GM19099 (cell line): ENCODE results near the gene STAMBPL1.

ENCODE experiments used
- POLR2A ChIP-seq: IDR thresholded peaks from 3 replicates; pipeline ENCODE4 v1.6.1; 2011; ENCODE audit warnings: low read depth; ENCODE audit not compliant: insufficient read length; ENCODE audit errors: extremely low read depth

STAMBPL1 gene

DNA sequence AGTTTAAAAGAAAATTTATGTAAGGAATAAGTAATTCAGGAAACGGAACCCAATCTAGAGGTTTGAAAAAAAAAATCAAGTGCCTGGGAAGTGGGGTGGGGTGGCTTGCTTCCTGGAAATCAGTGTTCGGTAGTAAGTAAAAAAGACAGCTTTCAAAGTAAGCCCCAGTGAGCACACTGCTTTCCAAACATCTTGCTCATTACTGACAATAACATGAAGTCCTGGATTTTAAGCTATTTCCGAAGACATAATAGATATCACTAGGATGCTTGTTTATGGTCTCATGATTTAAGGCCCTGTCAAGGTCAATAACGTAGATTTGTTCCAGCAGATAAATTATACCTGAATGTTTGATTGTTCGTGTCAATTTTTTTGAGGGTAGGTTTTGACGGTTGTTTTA lies 1.3 kb downstream of the STAMBPL1 start:
- TF ChIP-seq POLR2A: no peak

DNA sequence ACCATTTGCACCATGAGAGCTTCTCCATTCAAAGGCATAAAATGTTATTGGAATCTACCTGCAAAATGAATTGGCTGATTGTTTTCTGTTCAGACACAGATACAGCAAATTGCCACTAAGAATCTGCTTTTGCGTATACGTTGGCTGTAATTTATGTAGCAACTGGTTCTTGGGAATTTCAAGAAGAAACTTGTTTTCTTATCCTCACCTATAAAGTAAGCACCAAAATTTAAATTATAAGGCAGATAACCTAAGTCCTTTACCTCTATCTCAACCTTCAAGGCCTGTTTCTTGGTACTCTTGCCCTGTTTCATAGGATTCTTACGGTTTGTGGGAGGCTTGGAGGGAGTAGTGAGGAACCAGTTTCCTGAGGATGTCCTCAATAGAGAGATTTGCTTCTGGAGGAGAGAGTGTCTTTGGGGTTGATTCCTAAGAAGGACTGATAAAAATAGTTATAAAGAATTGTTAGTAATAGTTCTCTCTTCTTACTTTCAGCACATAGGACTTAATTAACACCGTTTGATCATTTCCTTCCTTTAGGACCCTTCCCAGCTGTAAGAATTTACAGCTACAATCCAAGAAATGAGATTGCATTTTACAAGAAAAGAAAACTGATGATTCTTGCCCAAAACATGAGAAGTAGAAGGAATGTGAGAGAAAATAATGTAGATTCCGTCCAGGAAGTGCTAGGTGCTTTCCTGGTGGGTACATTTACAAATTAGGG lies 2.0 kb downstream of the STAMBPL1 start:
- no peak for TF ChIP-seq POLR2A

DNA sequence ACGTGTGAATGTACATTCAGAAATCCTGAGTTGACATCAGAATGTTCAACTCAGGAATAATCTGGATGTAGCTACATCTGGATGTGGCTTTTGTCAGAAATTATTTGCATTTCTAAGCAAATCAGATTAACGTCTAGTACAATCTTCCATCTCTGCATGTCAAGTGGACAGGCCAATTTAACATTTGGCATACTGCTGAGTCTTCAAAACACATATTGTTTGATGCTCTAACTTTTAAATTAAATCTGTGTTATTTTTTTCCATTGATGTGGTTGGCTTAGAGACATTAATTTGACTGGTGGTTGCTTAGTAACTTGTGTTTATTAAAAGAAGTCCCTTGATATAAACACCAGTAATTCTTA lies 3.4 kb downstream of the STAMBPL1 start:
- TF ChIP-seq POLR2A: peak; percentile 43

DNA sequence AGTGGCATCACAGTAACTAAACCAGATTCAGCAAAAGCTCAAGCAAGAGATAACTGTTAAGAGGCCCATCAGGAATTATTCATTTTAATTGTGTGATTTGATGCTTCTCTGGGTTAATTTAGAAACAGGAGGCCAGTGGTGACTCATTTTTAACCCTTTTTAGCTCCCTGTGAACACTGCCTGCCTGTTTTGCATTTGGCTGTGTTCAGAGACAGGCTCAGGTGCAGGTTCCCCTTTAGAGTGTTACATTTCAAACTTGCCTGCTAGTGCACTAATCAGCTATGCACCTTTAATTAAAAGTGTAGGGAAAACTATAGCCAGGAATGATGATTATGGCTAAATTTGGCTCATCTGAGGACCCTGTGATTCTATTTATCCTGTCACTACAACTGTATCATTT lies 6.5 kb downstream of the STAMBPL1 start:
- peak; percentile 62 for TF ChIP-seq POLR2A

DNA sequence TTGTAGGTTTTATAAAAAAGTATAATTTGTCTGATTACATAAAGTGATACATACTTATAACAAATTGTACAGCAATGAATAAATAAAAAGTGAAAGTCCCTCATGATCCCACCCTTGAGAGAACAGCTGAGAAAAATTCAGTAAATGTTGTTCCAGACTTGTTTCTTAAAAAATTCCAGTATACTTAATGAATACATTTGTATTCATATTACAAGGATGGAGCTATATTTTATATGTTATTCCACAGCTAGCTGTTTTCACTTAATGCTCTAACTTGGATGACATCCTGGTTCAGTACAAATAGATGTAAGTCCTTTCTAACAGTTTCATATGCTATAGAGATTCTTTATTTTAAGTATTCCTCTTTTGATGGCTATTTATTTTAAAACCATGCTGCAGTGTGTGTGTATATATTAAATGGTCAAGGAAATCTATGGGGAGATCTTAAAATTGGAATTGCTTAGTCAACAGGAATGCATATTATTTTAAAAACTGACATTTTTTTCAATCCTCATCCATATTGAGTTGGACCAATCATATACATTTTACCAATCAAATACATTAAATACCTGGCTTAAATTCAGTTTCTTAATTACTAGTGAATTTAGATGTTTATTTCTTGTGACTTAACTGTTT lies 8.9 kb downstream of the STAMBPL1 start:
- TF ChIP-seq POLR2A: no peak

DNA sequence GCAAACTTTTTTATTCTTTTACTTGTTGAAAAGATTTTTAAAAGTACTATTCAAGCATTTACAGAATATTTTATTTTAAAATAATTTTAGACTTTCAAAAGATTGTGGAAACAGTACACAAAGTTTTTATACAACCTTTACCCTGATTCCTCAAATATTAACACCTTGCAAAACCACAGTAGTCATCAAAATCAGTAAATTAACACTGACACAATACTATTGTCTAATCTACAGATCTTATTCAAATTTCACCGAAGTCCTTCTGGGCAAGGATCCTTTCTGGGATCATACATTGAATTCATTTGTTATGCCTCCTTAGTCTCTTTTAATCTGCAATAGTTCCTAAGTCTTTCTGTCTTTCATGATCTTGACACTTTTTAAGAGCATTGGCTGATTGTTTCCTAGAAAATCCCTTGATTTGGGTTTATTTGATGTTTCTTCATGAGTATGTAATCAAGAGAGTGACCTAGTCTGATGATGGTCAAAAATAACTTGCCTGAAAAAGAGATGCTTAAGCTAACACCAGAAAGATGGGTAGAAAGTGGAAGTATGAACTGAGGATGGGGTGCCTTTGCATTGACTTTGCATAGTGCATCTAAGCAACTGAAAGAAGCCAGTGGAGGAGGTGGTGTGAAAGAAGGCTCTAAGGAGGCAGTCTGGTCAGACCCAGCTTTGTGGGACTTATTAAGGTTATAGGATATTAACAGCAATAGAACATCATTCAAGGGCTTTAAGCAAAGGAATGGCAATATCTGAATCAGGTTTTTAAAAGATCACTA lies 9.7 kb downstream of the STAMBPL1 start:
- TF ChIP-seq POLR2A: peak; percentile 28

DNA sequence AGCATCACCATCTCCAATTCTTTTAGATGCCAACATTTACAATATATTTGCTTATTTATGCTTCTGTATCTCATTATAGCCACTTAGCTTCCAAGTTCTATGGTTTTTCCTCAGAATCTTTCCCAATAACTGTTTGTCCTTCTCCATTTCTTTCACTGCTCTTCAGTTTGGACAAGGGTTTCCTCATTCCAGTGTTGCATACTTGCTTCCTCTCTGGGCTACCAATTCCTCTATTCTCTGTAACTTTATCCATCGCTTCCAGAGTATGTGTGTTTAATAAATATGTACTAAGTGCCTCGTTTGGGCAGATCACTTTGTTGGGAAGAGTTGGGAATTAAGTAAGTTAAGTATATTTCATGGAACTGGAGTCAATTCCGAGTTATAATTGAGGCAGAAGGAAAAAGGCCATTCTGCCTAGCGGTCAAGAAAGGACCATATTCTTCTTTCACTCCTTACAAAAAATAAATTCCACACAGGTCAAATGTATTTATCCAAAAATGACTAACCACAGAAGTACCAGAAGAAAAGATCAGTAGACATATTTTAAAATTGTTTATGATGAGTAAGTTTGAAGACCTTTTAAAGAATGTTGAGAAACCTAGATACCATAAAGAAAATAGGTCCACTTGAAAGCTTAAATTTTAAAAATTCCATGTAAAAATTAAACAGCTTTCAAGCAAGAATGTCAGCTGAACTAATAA lies 10.8 kb downstream of the STAMBPL1 start:
- TF ChIP-seq POLR2A: no peak

DNA sequence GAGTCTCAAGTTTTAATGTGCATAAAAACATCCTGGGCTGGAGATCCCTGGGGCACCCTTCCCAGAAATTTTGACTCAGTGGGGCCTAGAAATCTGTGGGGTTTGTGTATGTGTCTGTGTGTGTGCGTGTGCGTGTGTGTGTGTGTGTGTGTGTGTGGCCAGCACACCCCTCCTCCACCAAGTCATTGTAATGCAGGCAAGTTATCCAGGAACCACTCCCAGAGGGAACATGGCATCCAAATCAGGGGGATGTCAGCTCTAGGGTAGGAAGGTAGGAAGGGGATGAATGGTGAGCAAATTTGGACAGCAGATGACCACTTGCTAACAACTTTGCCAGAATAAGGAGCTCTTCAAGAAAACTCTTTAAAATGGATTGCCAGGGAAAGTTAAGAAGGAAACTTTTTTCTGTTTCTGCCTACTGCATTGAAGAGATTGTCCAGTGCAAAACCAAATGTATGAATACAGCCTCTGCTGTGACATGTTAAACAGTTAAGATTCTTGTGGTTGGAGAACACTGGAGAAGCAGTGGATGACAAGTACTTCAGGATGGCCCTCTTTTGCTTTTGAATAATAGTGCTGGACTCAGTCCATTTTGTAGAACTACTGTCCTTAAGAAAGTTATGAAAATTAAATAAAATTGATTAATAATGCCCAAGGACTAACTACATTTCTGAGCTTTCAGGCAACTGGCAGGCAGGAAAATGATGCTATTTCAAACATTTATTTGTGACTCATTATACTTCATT lies 12.3 kb downstream of the STAMBPL1 start:
- no peak for TF ChIP-seq POLR2A

DNA sequence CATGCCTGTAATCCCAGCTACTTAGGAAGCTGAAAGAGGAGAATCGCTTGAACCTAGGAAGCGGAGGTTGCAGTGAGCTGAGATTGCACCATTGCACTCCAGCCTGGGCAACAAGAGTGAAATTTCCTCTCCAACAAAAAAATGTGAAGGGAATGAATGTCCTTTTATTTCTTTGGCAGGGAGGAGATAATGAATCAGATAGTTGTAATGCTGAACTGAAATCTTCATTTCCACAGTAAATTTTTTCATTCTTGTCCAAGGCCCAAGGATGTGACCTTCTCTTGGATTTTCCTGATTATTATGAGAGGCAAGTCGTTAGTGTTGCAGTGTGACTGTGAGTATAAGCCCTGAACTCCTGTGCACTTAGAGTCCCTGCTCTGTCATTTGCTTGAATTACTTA lies 13.6 kb downstream of the STAMBPL1 start:
- no peak for TF ChIP-seq POLR2A

DNA sequence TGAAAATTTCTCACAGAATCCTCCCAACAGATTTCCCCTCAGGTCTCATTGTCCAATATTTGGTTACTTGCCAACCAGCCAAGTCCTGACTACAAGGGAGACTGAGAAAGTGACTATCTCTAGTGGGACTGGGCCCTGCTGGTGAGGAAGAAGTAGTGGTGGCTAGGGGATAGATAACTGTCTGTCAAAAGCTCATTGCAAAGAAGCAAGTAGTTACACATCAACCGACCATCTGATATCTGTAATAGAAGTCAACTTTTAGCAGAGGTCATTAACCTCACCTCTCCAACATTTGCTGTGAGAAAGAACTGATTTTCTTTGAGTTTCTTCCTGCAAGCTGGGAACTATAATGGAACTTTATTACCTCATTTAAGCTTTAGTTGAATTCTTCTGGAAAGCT lies 15.2 kb downstream of the STAMBPL1 start:
- TF ChIP-seq POLR2A: no peak

DNA sequence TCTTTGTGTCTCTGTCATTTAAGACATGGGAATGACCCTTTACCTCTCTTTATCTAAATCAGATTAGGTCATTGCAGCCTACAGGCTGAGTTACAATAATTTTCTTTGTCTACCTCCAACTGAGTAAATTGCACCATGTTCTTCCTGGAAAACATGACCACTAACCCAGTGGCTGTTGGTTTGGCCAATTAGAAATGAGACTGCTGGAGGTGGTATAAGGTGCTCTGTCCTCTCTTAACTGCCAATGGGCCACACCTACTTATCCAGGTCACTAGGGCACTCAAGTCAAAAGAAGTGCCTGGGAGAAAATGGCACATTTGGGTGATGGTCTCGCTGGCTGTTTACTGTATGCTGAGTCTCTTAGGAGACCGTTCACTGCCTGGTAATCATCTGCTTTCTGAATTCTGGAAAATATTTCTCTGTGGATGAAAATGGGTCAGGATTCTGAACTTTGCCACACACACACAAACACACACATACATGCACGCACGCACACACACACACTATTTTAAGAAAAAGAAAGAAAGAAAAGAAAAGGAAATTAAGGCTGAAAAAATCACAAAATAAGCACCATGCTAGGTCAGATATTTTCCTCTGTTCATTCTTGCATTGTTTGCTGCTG lies 16.4 kb downstream of the STAMBPL1 start:
- TF ChIP-seq POLR2A: no peak

DNA sequence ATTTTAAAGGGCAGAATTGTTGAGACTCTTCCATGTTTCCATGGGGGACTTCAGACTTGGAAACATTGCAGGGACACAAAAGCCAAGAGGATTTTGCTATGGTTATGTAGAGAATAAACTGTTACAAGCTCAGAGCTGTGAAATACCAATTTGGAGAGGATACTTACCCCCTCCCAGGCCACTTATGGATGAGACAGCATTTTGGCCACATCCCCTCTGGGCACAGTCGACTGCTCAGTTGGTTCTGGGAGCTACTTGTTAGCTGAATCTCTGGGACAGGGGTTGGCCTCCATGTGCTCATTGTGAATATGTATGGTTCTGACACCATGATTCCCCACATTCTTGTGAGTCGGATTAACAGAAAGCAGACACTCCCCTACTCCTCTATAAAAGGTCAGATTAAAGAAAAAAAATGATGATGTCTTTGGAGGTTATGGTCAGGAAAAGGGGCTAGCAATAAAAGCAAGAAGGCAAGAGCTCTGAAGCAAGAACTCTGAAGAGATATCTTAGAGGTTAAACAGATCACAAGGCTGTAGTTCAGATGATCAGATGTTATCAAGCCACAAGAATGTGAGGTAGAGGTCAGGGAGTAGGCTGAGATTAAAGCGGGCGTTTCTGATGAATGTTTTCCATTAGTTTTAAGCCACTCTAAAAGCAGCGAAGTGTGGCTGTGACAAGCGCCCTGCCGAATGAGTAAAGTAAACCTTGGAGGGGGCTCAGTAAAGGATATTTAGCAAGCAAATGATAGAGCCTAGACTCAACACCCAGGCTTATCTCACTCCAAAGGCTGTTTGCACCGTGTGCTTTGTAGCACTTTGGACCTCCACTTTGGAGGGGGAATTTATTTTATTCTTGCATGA lies 17.2 kb downstream of the STAMBPL1 start:
- TF ChIP-seq POLR2A: no peak

DNA sequence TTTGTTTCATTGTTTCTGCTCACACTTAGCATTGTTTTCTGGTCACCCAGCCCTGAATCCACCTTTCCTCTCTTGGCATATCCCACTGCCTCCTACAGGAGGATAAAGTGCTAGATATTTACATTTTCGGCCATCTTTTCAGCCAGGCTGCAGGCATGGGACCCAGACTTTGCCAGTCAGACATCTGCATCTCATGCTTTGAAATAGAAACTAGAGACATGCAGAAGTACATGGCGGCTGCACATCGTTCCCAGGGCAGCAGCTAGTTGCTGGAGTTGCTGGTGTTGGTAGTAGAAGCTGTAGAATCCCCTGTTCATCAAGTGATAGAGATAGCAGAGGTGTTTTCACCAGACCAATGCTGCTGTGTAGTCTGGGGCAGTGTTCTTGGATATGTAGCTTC lies 18.7 kb downstream of the STAMBPL1 start:
- TF ChIP-seq POLR2A: no peak
